GM21825 (cell line): ENCODE measurements around the gene COIL.

Experiments used
- ATAC-seq: cut with Tn5 transposase; IDR thresholded peaks from one replicate; pipeline ENCODE4 v1.9.1; 2021; ENCODE audit warnings: mild to moderate bottlenecking, moderate library complexity; ENCODE audit not compliant: unreplicated experiment

COIL gene

GRCh38 chr17:56910509-56911235, 50.2 kb downstream of the COIL start:
- no peak for ATAC-seq

GRCh38 chr17:56909742-56910508, 50.9 kb downstream of the COIL start:
- no peak for ATAC-seq

- ATAC-seq = peak; percentile 85
Measured at GRCh38 chr17:56908001-56908542, 52.8 kb downstream of the COIL start.

- no peak for ATAC-seq
Measured at GRCh38 chr17:56903560-56903959, 57.3 kb downstream of the COIL start.

- no peak for ATAC-seq
Measured at GRCh38 chr17:56902348-56902747, 58.5 kb downstream of the COIL start.

- no peak for ATAC-seq
Measured at GRCh38 chr17:56899403-56899802, 61.4 kb downstream of the COIL start.

- ATAC-seq = no peak
Measured at GRCh38 chr17:56898874-56899273, 62.0 kb downstream of the COIL start.

- ATAC-seq = no peak
Measured at GRCh38 chr17:56897646-56898424, 63.0 kb downstream of the COIL start.

GRCh38 chr17:56896968-56897359, 63.9 kb downstream of the COIL start:
- no peak for ATAC-seq

- ATAC-seq = no peak
Measured at GRCh38 chr17:56896217-56896967, 64.5 kb downstream of the COIL start.

- ATAC-seq = no peak
Measured at GRCh38 chr17:56894859-56895455, 65.9 kb downstream of the COIL start.

- no peak for ATAC-seq
Measured at GRCh38 chr17:56893503-56893902, 67.3 kb downstream of the COIL start.

- ATAC-seq = no peak
Measured at GRCh38 chr17:56892333-56892732, 68.5 kb downstream of the COIL start.

GRCh38 chr17:56891751-56892150, 69.1 kb downstream of the COIL start:
- no peak for ATAC-seq

- no peak for ATAC-seq
Measured at GRCh38 chr17:56890906-56891674, 69.8 kb downstream of the COIL start.

GRCh38 chr17:56890390-56890789, 70.5 kb downstream of the COIL start:
- no peak for ATAC-seq
